HG03066 (cell line): Measurements from ENCODE around the gene ST6GALNAC6.
"Not testable (repeated sequence)": the region's sequence is repeated elsewhere in the genome, so short reads cannot be mapped to it uniquely, and the experiment has no call there.

Experiments used
- ATAC-seq: cut with Tn5 transposase; IDR thresholded peaks from one replicate; pipeline ENCODE4 v1.9.1; 2021; ENCODE audit warnings: low read depth; ENCODE audit not compliant: unreplicated experiment

ST6GALNAC6 gene

DNA sequence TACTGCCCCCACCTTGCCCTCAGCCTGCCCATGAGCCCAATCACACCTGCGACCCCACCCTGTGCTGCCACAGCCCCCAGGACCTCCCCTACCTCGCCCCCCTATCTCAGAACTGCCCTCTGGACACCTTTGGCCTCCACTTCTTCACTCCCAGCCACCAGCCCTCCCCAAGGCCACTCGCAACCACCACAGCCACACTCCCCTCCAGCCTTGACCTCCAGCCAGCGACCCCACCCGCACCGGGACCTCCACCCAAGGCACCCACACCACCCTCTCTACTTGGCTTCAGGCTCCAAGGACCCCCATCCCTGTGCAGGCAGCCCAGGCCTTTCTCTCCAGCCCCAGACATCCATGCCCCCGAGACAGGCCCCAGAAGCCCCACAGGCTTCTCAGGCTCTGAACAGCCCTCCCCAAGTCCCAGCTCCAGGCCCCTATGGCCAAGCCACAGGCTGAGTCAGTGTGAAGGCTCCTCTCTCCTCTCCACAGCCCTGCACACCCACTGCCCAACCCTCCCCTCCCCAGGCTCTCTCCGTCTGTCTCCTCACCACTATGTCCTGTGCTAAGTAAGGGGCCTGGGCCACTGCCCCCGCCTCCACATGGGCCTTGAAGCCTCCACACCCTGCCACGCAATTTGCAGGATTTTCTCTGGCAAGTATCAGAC is 24.0 kb downstream of the ST6GALNAC6 start:
- no peak for ATAC-seq

- ATAC-seq, result no peak
Observed at GRCh38 chr9:127874301-127875221, 24.8 kb downstream of the ST6GALNAC6 start.

GRCh38 chr9:127873886-127874285 is 25.5 kb downstream of the ST6GALNAC6 start:
- ATAC-seq, result no peak

- no peak for ATAC-seq
Observed at GRCh38 chr9:127873223-127873691, 26.1 kb downstream of the ST6GALNAC6 start.

- ATAC-seq, result no peak
Observed at GRCh38 chr9:127872369-127873222, 26.8 kb downstream of the ST6GALNAC6 start.

DNA sequence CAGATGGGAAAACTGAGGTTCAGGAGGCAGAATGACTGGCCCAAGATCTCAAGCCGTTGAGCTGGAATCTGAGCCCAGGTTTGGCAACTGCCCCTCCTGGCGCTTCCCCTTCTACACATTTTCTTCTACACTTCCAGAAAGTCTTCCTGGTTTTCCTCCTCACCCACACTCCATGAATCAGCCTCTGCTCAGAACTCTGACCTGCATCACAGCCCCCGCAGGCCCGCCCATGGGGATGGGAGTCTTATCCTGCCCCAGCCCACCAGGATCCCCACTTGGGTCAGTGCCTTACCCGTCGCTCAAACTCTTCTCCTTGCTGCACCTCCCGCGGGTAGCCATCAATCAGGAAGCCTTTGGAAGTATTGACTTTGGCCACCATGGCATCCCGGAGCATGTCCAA is 27.9 kb downstream of the ST6GALNAC6 start:
- ATAC-seq, result no peak

DNA sequence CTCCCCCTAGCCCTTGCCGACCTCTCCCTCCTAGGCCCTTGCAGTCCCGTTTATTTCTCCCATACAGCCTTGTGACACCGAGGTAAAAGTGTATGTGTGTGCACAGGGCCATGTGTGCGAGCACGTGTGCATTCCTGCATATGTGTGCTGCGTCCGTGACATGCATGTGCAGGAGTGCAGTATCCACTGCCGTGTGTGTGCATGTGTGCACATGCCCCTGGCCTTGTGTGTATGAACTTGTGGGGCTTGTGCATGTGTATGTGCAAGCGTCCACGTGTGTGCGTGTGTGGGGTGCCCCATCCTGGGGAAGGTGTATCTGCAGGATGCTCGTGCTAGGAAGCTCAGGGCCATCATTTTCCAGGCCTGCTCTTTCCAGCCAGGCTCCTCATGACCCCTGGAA is 28.5 kb downstream of the ST6GALNAC6 start:
- ATAC-seq, result no peak

DNA sequence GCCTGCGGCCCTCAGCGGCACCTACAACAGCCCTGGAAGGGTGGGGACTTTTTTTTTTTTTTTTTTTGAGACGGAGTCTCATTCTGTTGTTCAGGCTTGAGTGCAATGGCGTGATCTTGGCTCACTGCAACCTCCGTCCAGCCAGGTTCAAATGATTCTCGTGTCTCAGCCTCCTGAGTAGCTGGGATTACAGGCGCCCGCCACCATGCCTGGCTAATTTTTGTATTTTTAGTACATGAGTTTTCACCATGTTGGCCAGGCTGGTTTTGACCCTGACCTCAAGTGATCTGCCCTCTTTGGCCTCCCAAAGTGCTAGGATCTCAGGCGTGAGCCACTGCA is 29.3 kb downstream of the ST6GALNAC6 start:
- not testable (repeated sequence) for ATAC-seq

GRCh38 chr9:127869310-127870152 is 29.9 kb downstream of the ST6GALNAC6 start:
- ATAC-seq, result peak; percentile 61

GRCh38 chr9:127868278-127868902 is 31.0 kb downstream of the ST6GALNAC6 start:
- no peak for ATAC-seq

DNA sequence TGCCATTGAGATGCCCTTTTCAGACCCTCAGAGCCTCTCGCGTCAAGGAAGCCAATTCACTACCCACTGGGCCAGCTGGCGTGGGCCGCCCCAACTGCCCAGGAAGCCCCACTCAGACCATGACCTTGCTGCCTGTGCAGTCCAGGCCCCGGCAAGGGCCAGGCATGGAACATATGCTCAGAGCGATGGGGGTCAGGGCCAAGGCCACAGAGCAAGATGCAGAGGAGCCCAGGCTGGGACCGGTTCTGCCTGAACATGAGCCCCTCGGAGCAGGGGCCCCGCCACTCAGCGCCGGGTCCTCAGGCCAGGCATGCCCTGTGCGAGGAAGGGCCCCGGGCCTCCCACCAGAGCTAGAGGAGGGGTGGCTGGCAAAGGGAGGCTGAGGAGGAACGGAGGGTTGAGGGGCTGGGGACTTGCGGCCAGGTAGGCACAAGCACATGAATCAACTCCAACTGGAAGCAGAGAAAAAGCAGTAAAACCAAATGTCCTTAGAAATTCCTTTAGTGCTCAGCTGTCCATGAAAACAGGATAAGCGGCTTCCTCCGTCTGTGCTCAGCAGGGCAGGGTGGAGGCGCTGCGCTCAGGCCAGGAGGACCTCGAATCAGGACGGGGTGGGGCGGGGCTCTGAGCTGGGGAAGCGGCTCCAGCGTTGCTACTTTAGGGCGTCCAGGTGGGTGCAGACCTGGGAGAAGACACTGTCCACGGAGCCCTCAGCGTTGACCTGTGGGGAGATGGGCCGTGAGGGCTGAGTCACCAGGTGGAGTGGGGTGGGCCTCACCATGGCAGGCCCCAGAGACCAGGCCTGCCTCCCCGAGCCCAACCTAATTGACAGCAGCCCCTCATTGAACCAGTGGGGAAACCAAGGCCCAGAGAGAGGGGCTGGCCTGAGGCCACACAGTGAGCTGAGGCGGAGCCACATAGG is 31.8 kb downstream of the ST6GALNAC6 start:
- ATAC-seq, result no peak

- no peak for ATAC-seq
Observed at GRCh38 chr9:127866535-127866934, 32.9 kb downstream of the ST6GALNAC6 start.

- ATAC-seq, result no peak
Observed at GRCh38 chr9:127865645-127866464, 33.5 kb downstream of the ST6GALNAC6 start.

DNA sequence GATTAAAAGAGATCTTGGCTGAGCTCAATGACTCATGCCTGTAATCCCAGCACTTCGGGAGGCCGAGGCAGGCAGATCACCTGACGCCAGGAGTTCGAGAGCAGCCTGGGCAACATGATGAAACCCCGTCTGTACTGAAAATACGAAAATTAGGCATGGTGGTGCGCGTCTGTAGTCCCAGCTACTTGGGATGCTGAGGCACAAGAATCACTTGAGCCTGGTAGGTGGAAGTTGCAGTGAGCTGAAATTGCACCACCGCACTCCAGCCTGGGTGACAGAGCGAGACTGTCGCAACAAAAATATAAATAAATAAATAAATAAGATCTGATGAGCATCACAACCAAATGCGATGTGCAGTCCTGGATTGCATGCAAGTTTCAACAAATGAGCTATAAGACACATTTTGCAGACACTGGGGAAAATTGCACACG is 36.2 kb downstream of the ST6GALNAC6 start:
- ATAC-seq, result no peak

DNA sequence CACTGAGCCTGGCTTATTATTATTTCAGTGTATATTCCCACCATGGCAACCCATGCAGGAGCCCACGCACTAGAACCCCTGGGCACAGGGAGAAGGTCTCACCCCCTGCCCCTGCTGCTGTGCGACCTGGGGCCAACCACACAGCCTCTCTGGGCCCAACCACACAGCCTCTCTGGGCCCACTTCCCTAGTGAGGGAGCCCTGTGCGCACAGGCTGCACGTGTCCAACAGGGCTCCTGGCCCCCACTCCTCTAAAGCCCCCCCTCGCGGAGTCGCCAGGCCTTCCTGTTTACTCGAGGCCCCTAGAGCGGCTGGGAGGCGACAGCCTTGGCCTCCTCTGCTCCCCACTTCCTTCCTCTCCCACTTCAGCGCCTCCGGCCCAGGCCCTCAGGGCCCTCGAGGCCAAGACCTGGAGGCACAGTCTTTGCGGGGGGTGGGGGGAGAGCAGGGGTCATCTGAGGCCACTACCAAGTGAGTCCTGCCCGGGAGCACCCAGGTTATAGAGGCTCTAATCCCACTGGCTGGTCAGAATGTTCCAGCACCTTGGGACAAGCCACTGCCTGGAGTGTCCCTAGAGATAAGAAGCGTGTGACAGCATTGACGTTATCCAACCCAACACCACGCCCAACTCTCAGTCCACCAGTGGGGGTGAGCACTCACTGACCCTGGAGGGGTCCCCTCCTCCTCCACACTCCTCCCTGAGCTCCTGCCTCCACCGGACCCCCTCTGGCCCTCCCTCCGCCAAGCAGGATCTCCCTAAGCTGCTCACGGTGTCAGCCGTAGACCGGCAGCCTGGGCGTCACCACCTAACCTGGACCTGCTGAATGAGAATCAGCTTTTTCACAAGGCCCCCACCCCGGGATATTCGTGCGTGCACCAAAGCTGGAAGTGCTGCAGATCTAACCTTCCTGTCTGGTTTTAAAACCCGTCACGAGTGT is 37.1 kb downstream of the ST6GALNAC6 start:
- no peak for ATAC-seq

DNA sequence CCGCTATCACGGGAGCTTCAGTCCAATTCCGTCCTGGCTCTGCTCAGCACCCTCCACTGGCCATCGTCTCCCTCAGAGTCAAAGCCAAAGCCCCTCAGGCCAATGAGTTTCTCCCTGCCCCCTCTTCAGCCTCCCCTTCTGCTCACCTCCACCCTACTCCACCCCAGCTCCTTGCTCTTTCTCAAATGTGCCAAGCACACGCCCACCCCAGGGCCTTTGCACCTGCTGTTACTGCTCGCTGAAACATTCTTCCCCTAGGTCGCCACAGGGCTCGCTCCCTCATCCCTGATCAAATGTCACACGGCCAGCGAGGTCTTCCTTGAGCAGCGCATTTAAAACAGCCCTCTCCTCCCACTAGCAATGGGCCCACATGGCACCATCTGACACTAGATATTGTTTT is 38.6 kb downstream of the ST6GALNAC6 start:
- ATAC-seq, result no peak

- no peak for ATAC-seq
Observed at GRCh38 chr9:127860260-127860659, 39.1 kb downstream of the ST6GALNAC6 start.
